RPMI7951 (cell line): ENCODE results near the gene FMNL2. TPM values are rescaled to one million over a fixed set of nuclear protein-coding genes. Genes with fewer than 3 reads are reported as not detected.

Experiments
- DNase-seq: peaks from one replicate; pipeline ENCODE4 v3.0.0-alpha.2; 2012; ENCODE audit warnings: low read depth
- total RNA-seq: library from RNA; depleted of rRNA; stranded (reverse); fragments of >200 nt; shearing (Covaris generic); gene quantifications from 2 replicates; pipeline ENCODE4 v1.2.3, GENCODE V29; 2014

FMNL2 gene
- total RNA-seq, 1 experiment from 2014 or later = 51.7 TPM

DNA sequence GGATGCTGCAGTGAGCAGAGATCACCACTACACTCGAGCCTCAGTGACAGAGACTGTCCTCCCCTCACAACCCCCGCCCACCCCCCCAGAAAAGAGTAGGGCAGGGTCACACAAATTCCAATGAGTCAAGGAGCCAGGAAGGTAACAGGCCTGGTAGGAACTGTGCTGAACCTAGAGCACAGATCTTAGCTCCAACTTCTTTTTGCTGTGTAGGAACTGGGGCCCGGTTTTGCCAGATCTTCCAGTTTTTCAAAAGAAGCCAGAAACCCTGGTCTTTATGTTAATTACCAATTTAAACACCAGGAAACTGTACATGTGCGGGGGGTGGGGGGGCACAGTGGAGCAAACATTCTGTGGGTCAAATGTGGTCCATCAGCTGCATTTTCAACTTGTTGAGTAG lies 311.3 kb downstream of the FMNL2 start:
- DNase-seq = no peak

DNA sequence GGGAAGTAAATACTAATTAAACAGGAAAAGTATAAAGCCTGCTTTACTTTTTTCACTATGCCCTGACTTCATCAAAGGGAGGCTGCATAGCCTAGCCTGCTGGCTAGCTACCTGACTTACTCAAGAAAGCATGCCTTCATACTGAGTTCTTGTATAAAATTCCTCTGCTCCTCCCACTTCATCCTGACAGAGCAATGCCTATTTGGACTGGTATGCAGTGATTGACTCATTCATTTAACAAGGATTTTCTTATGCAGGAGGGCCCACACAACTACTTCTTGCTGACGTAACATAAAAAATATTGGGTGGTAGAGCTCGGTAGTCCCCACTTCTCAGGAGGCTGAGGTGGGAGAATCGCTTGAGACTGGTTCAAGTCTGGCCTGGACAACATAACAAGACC lies 311.8 kb downstream of the FMNL2 start:
- DNase-seq = peak; percentile 67

DNA sequence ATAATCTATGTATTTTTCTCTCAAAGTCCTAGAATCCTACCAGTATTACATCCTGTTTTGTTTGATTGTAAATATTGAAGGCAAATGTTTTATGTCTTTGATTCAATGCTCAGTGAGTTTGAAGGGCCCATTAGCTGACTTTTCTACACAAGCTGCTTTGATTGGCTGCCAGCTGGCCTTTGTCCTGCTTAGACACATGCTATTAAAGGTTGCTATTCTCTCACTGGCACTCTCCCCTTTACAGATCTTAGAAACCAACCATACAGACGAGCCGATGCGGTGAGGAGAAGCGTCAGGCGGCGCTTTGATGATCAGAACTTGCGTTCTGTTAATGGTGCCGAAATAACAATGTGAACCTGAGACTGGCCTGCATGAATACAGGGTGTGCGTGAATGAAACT lies 312.6 kb downstream of the FMNL2 start:
- DNase-seq = no peak

DNA sequence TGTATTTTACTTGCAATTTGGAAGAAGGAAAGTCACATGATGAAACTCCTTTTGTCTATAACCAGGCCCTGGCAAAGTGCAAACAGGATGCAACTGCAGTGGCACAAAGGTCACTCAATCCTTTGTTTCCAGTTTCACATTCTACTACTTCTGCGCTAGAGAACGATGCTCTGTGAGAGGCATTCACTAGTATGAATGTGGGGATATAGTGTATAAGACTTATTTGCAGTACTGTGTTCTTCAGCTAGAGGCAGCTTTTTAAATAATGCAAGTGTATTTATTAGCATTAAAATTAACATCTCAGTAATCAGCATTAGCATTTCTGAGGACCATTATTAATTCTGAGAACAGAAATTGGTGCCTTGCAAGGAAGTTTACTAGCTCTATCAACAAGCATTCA lies 313.4 kb downstream of the FMNL2 start:
- no peak for DNase-seq

DNA sequence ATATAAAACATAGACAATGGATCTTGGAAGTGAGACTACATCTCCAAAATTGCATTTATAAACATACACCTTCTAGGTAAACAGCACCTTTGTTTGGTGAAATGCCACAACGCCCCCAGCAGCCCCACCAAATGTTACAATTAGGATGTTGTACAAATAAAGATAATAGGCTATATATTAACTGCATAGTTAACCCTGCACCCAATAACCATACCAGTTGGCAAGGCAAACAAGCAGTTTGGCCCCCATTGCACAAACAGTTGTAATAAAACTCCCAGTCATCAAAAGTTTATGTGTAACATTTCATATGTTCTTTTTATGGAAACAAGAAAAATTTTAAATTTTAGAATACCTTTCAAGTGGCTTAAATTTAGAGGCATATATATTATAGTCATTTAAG lies 315.0 kb downstream of the FMNL2 start:
- no peak for DNase-seq

DNA sequence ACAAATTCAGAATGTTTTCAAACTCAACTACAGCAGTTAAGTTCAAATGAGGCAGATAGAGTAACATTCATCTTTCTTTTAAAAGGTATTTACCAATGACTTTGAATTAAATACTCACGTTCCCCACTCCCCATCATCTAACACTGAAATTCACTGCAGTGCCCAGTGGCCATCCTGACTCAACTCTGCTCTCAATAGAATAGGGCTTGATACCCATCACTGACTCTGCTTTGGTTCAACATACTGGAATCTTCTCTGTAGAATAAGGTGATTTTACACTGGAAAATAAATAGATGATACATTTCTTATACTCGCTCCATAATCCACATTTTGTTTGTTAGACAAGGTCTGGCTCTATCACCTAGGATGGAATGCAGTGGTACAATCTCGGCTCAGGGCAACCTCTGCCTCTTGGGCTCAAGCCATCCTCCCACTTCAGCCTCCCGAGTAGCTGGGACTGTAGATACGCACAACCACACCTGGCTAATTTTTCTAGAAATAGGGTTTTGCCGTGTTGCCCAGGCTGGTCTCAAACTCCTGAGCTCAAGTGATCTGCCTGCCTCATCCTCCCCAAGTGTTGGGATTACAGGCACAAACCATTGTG lies 315.9 kb downstream of the FMNL2 start:
- no peak for DNase-seq

DNA sequence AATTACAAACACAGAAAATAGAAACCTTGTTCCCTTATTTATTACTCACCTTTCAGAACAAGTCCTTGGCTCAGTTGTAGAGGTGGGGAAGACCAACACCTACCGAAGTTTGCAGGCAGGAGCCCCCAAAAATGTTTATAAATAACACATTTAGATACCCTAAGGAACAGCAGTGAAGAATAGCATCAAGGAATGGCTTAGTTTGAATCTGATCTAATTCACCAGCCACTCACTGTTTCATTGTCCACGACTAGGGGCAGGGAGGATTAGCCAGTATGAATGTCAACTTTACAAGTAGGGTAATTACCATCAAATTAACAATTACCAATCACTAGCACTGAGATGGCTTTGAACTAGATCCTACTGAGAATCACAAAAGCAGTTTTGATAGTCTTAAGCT lies 316.9 kb downstream of the FMNL2 start:
- no peak for DNase-seq

DNA sequence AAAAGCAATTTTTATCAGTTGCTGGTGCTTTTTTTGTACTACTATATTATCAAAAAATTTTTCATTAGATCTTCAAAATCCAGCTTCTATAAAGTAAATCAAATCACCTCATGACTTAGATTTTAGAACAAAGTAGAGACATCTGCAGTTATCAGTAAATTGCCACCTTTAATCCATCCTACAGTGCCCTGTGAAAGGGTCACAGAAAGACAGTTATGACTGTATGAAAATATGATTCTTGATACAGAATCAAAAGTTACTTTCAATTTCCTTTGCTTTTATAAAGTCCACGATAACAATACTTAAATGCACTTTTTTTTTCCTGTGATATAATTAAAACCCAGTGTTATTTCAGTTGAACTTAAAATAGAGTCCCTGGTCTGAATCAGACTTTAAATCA lies 320.9 kb downstream of the FMNL2 start:
- no peak for DNase-seq

DNA sequence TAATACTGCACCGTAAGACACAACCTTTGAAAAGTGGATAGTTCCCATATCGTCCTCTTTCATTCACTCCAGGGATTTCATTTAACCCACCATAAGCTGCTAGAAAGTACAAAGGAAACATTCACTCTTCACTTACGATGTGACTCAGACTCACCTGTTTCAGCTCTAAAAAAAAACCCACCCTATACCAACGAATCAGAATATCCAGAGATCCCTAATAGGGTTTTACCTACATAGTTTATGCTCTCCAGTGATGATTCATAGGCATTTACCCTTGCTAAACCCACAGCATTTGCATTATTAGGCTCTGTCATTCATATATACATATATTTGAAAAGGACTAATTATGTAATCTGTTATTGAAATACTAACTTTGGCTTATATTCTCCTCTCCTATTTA lies 322.1 kb downstream of the FMNL2 start:
- no peak for DNase-seq

DNA sequence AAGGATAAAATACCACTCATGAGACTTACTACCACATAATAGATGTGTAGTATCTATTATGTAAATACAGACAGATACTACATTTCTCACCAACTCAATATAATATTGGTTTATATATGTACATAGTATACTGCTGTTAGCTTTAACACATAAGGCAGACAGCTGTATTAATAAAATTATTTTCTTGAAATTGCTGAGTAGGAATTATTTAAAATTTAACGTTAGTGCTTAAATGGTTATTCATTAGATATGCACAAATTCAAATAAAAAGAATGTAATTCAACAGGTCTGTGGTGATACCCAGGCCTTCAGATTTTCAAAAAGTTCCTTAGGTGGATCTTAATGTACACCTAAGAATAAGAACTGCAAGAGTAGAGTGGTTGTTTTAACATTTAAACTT lies 323.2 kb downstream of the FMNL2 start:
- DNase-seq = no peak

DNA sequence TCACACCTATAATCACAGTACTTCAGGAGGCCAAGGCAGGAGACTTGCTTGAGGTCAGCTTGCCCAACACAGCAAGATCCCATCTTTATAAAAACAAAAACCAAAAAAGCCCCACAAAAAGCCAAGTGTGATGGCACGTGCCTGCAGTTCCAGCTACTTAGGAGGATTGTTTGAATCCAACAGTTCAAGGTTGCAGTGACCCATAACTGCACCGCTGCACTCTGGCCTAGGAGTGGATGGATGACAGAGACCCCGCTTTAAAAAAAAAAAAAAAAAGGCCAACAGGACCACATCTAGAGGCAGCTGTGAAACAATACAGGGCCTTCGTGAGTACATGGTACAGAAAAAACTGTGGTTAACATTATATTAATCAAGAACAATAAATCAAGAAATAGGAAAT lies 326.1 kb downstream of the FMNL2 start:
- DNase-seq = no peak

DNA sequence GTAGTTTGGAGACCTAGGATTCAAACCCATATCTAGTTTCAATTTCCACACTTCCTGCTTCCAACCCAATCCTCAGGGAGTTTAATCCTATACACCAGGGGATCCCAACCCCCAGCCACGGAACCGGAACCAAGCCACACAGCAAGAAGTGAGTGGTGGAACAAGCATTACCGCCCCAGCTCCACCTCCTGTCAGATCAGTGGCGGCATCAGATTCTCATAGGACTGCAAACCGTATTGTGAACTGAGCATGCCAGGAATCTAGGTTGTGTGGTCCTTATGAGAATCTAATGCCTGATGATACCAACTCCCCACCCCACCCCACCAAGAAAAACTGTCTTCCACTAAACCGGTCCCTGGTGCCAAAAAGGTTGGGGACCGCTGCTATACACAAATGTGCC lies 329.8 kb downstream of the FMNL2 start:
- no peak for DNase-seq

DNA sequence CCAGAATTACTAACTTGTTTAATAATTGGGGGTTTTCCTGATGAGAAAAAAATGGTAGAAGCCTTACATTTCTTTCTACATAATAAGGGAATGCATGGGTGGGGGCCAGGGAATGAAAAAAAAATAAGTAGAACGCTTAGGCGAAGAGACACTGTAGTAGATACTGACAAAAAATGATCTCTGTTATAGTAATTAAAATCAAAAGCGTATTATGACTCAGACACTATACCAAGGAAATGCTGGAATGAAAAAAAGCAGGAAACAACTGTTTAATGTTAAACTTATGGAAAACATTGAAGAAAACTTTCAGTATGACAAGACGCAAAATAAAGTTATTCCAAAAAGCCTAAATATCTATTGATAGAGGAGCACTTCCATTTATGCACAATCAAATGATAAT lies 339.4 kb downstream of the FMNL2 start:
- no peak for DNase-seq

DNA sequence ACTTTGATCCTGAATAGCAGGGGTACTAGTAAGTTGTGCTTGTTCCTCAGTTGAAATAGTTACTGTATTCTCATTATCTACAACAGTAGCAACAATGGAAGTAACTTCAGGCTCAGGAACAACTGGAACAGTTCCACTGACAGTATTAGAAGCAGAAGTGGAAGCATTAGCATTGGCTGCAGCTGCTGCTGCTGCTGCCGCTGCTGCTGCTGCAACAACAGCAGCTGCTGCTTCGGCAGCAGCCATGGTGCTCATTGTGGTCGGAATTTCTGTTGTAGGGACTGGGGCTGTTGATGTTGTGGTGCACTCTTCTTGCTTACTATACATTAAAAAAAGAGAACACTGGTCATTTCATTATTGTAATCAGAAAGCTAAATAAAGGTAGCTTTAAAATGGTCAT lies 341.5 kb downstream of the FMNL2 start:
- DNase-seq = no peak

DNA sequence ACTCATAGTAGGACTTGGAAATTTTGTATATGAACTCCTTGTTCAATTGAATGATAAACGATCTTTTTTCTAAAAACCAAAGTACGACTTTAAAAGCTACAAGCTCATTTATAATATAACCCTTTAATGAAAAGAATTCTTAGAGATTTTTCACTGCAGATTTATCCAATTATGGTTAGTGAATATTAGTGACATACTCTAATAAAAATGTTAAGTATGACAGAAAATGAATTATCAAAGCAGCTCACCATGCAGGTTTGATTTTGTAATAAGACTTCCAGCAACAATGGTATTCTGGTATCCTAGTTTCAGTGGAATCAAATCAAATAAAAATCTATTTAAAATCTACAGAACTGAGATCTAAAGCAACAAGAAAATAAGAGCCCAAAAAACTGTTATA lies 343.8 kb downstream of the FMNL2 start:
- DNase-seq = no peak

DNA sequence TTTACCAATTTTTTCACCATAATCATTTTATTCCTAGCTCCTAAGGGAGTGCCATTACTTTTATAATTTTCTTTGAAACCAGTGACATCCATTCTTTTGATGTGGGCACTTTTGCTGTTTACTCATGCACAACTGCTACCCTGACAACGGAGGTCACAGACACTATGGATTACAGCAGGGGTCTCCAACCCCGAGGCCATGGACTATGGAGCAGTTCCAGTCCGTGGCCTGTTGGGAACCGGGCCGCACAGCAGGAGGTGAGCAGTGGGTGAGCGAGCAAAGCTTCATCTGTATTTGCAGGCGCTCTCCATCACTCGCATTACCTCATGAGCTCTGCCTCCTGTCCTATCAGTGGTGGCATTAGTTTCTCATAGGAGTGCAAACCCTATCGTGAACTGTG lies 347.7 kb downstream of the FMNL2 start:
- no peak for DNase-seq

DNA sequence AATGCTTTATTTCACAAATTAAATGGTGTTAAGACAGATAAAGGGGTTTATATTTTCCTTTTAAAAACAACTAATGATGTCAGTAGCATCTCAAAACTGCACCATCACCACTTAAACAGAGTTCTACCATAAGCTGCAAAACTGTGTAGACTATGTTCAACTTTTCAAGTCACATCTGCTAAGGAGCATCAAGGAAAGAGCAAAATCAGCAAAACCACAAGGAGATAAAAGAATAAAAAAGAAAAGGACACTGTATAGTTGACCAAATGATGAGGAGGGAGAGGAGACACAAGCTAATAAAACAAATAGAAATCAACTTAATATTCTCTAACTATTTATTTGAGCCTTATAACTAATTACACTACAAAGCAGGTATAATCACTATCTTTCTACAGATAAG lies 348.4 kb downstream of the FMNL2 start:
- DNase-seq = no peak

DNA sequence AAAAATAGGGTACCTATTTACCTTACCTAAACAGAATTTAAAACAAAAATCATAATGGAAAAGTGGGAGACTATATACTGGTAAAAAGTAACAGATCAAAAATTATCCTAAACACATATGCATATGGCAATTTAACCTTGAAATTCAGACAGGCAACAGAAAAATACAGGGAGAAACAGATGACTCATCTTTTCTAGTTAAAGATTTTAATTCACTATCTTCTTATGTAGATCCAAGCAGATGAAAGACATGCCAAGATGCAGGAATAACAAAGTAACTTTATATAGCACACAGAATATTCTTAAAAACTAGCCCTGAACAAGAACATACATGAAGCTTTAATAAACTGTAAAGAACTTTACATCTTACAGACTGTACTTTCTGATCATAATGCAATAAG lies 351.3 kb downstream of the FMNL2 start:
- DNase-seq = no peak

DNA sequence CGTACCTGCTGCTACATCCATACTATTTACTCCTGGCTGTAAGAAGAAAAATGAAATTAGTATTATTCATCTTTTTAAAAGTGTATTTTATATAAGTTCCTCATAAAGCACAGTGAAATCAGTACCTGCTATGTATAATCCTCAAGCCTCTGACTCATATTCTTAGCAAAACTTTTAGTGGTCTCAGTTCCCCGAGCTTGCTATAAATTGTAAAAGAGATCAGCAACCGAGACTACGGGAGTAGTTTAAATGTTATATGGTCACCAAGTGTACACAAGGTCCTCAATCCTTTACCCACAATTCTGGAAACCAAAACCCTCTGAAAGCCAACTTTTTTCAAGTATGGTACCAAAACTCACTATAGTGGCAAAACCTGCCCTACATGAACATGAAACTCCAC lies 358.1 kb downstream of the FMNL2 start:
- DNase-seq = no peak

DNA sequence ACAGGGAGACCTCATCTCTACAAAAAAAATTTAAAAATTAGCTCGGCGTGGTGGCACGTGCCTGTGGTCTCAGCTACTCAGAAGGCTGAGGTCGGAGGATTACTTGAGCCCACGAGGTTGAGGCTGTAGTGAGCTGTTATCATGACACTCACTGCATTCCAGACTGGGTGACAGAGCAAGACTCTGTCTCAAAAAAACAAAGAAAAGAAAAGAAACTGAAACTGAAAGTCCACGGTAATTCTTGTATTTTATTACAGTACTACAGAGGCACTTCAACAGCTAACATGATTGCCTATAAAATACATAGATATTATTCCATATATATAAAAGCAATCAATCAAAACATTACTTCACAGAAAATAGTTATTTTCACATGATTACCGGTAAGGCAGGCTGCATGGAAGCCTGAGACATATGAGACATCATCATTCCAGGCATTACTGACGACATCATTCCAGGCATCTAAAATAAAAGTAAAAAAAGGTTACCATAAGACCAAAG lies 359.2 kb downstream of the FMNL2 start:
- DNase-seq = peak; percentile 79

DNA sequence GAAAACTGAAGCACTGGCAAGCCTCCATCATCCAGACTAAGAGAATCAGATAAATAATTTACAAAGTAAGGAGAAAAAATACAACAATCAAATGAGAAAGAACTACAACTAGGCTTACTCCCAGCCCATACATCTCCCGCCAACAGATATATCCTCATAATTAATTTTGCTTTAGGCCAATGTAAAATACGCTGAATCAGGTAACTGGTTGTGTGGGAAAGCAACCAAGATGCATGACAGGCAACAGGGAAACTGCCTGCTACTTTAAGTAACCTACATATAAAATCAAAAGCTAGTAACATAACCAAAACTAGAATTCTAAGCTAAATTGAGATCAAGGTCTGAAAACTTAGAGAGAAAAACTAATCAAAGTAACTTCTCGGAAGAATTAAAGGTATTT lies 360.8 kb downstream of the FMNL2 start:
- no peak for DNase-seq

DNA sequence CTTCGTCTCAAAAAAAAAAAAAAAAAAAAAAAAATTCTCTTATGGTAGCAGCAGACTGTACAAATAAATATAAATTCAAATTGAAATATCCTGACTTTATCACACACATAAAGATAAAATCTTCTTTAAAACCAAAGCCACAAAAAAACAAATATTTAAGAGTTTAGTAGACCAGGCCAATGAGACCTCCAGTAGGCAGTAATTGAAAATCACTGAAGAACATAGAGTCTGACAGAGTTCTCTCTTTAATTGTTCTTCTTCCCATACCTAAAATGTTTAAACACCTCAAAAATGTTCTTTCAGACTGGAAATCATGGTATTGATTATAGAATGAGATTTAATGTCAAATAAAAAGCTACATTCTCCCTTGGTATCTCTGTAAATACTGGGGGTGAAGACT lies 361.5 kb downstream of the FMNL2 start:
- no peak for DNase-seq
